ENCODE results near the gene TOLLIP. TPM values are rescaled to one million over a fixed set of nuclear protein-coding genes. Genes with fewer than 3 reads are reported as not detected.

TOLLIP gene
- total and polyA plus RNA-seq, 10 donors, result 16.1 to 67.4 (median 46.2) TPM

DNA sequence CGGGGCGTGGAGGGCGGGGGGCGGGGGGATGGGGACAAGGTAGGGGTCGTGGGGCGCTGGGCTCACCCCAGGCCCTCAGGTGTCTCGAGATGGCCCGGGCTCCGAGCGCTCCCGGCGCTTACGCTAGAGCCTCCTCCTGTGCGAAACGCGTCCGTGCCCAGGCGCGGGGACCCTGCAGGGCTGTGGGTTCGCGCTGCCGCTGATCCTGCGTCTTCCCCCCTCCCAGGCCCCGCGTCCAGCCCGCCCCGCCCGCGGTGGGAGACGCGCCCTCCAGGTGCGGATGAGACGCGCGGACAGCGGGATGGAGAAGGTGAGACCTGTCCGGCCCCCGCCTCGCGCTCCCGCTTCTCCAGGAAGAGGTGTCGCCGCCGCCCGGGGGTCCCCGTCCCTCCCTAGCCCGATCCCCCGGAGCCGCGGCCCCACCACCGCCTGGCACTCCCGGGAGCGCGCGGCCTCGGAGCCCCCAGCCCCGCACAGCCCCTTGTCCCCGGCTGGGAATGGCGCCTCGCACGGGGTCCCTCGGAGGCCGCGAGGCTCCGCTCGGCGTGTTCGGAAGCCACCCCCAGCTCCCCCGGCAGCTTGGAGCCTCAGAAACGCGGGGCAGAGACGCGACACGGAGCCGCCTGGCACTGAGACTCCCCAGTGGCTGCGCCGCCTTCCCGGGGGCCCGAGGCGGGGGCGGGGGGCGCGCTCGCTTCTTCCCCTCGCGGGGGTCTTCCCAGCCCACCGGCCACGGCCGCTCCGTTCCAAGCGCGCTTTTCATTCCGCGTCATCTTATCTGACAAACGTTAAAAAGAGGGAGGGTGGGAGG is 27.6 kb upstream of the TOLLIP start:
- peaks cover 11 to 33% (median 17%) of the 10 kb centered on the region in 6 donors for H3K4me1 ChIP-seq
- H3K36me3 ChIP-seq, result no peaks in the 10 kb centered on the region
- TF ChIP-seq POLR2AphosphoS5 (IDR thresholded peaks at IDR 0.05) (no peak), POLR2A (IDR thresholded peaks at IDR 0.05) (no peak)
- TF ChIP-seq, protein P1, sequence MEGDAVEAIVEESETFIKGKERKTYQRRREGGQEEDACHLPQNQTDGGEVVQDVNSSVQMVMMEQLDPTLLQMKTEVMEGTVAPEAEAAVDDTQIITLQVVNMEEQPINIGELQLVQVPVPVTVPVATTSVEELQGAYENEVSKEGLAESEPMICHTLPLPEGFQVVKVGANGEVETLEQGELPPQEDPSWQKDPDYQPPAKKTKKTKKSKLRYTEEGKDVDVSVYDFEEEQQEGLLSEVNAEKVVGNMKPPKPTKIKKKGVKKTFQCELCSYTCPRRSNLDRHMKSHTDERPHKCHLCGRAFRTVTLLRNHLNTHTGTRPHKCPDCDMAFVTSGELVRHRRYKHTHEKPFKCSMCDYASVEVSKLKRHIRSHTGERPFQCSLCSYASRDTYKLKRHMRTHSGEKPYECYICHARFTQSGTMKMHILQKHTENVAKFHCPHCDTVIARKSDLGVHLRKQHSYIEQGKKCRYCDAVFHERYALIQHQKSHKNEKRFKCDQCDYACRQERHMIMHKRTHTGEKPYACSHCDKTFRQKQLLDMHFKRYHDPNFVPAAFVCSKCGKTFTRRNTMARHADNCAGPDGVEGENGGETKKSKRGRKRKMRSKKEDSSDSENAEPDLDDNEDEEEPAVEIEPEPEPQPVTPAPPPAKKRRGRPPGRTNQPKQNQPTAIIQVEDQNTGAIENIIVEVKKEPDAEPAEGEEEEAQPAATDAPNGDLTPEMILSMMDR (IDR thresholded peaks at IDR 0.05 in 8 of 11, conservative IDR thresholded peaks at IDR 0.05 in 3 of 11), result no peak
- peaks cover 0 to 4% (median 0%) of the 10 kb centered on the region in 7 donors for H3K27me3 ChIP-seq (replicated peaks in 1 of 7)
- peak; percentile 93 for DNase-seq
- intact Hi-C loops (cut with DNase I; ENCODE audit: low total_unique reads), result no loop called here
- 10 to 16% (median 12%) methylated on average over 38 to 91 of the region's 95 CpGs for WGBS, 5 donors
- H3K9me3 ChIP-seq, result peaks cover 0 to 26% (median 19%) of the 10 kb centered on the region in 8 donors
- peak overlapping the region in 7 of 8 donors; percentile 21 to 69 (median 33) for H3K4me3 ChIP-seq
- H3K27ac ChIP-seq, result peak overlapping the region in 7 of 8 donors; percentile 54 to 90 (median 74)

DNA sequence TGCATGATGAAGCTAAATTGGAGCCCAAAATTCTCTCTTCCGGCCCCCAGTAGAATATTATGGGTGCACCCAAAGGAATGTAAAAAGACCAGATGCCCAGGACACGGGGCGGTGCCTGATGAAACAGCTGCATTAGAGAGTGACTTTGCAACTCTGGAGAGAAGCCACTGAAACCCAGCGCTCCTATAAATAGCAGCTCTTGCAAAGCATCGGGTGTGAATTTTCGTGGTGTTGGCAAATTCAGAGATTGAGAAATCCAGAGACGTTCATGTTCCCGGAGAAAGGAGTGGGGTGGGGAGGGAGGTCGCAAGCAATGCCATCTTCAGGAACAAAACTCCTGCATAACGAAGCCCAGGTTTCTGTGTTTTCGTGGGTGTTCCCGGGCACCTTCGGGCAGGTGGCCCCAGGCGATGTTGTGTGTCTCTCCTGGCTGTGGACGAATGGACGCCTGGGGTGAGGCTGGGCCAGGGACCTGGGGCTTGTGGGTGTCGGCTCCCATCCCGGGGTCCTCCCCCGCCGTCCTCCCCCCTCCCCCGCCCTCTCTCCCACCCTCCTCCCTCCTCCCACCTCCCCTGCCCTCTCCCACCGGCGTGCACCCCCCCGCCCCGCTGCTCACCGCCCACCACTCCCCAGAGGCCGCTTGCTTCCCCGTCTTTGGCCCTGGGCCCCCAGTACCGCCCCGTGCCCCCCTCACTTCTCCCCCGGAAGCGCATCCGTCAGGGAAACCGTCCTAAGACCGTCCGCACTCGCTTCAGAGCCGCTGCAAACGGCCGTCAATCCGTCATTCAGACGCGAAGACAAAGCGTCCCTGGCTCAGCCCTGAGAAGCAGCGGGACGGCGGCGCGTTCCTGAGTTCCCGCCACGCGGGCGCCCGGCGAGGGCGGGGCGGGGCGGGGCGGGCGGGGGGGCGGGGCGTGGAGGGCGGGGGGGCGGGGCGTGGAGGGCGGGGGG is 26.7 kb upstream of the TOLLIP start:
- TF ChIP-seq POLR2AphosphoS5 (IDR thresholded peaks at IDR 0.05) (peak; percentile 58 to 74 (median 60)), POLR2A (IDR thresholded peaks at IDR 0.05) (no peak)
- TF ChIP-seq, protein P1 (IDR thresholded peaks at IDR 0.05 in 8 of 11, conservative IDR thresholded peaks at IDR 0.05 in 3 of 11), result no peak
- Histone ChIP-seq H3K27ac (peak overlapping the region in 7 of 8 donors; percentile 58 to 92 (median 89)), H3K36me3 (no peaks in the 10 kb centered on the region), H3K27me3 (replicated peaks in 1 of 7) (peaks cover 0 to 4% (median 0%) of the 10 kb centered on the region in 7 donors), H3K4me1 (peaks cover 11 to 33% (median 17%) of the 10 kb centered on the region in 6 donors), H3K9me3 (peaks cover 0 to 26% (median 19%) of the 10 kb centered on the region in 8 donors), H3K4me3 (peak overlapping the region; percentile 15 to 69 (median 41))
- intact Hi-C loops (cut with DNase I; ENCODE audit: low total_unique reads), result no loop called here
- DNase-seq, result peak; percentile 92
- 1 to 4% (median 1%) methylated on average over 12 to 61 of the region's 66 CpGs for WGBS, 5 donors

DNA sequence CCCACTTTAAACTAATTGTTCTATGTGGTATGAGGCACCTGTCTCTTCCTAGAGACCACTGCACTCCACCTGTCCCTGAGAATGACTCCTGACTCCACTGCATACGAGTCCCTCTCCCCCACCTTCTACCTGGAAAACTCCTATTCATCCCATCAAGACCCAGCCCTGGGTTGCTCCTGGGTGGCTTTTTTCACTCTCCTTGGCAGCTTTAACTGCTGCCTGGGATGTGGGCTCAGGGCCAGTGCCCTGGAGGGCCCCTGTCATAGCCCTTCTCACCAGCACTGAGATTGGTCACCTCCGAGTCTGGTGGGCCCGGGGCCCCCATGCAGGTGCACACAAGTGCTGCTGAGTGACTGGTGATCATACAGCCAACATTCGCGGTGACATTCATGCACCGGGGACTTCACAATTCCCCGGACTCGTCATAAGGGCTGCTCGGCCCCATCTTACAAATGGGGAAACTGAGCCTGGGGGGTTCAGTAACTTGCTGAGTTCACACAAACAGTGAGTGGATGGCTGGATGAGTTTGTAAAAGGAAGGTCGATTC is 25.9 kb upstream of the TOLLIP start:
- DNase-seq, result peak; percentile 80
- Histone ChIP-seq H3K9me3 (peaks cover 0 to 26% (median 19%) of the 10 kb centered on the region in 8 donors), H3K4me3 (peak overlapping the region in 5 of 8 donors; percentile 20 to 69 (median 48)), H3K27ac (peak overlapping the region in 7 of 8 donors; percentile 58 to 92 (median 89)), H3K27me3 (replicated peaks in 1 of 7) (peaks cover 0 to 4% (median 0%) of the 10 kb centered on the region in 7 donors), H3K36me3 (no peaks in the 10 kb centered on the region), H3K4me1 (peaks cover 11 to 33% (median 17%) of the 10 kb centered on the region in 6 donors)
- WGBS, 5 donors, result 55 to 72% (median 61%) methylated on average over 8 to 10 of the region's 10 CpGs
- intact Hi-C loops (cut with DNase I; ENCODE audit: low total_unique reads), result no loop called here
- TF ChIP-seq POLR2AphosphoS5 (IDR thresholded peaks at IDR 0.05) (no peak), POLR2A (IDR thresholded peaks at IDR 0.05) (no peak)
- TF ChIP-seq, protein P1 (IDR thresholded peaks at IDR 0.05 in 8 of 11, conservative IDR thresholded peaks at IDR 0.05 in 3 of 11), result no peak
